ENCODE results near the gene LIMA1. TPM values are rescaled to one million over a fixed set of nuclear protein-coding genes. Genes with fewer than 3 reads are reported as not detected.

The LIMA1 gene
- total RNA-seq, 4 donors from 2014 or later: 53.0 to 75.4 (median 66.7) TPM

DNA sequence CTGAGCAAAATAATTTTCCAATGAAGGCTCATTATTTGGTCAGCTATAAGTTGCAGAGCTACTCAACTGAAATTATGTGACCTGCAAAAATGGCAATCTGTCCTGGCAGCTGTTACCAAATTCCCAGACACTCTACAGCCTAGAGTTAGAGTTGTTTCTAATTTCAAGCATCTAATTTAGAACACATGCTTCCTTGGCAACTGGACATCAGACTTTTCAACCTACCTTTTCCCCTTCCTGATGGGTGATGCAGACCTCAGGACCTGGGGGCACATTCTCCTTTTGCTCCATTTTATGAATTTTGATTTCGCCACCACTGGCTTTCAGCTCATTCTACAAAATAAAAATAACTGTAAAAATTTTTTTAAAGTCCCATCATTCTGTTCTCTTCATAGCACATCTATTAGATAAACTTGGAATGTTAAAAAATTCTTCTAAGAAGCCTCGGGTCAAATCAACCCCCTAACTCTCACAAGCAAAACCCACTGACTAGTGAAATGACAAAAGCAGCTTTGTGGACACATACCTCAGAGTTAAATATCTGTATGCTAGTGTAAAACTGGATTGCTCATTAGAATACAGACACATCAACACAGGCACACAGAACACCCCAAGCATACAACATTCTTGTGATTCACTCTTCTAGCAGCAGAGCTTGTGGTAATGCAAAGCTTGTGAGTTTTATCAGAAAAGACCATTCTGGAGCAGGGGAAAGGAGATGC lies 82.6 kb downstream of the LIMA1 start:
- Histone ChIP-seq H3K4me3 (replicated peaks in 1 of 3) (no peak overlapping the region), H3K36me3 (peaks cover 0 to 24% of the 10 kb centered on the region in 2 donors), H3K27ac (no peak overlapping the region), H3K27me3 (no peaks in the 10 kb centered on the region), H3K4me1 (peaks cover 6 to 14% of the 10 kb centered on the region in 2 donors), H3K9me3 (no peaks in the 10 kb centered on the region)
- 84 to 86% methylated on average over 2 of the region's 2 CpGs for WGBS, 2 donors
- DNase-seq: no peak
- TF ChIP-seq, protein P1, sequence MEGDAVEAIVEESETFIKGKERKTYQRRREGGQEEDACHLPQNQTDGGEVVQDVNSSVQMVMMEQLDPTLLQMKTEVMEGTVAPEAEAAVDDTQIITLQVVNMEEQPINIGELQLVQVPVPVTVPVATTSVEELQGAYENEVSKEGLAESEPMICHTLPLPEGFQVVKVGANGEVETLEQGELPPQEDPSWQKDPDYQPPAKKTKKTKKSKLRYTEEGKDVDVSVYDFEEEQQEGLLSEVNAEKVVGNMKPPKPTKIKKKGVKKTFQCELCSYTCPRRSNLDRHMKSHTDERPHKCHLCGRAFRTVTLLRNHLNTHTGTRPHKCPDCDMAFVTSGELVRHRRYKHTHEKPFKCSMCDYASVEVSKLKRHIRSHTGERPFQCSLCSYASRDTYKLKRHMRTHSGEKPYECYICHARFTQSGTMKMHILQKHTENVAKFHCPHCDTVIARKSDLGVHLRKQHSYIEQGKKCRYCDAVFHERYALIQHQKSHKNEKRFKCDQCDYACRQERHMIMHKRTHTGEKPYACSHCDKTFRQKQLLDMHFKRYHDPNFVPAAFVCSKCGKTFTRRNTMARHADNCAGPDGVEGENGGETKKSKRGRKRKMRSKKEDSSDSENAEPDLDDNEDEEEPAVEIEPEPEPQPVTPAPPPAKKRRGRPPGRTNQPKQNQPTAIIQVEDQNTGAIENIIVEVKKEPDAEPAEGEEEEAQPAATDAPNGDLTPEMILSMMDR (IDR thresholded peaks at IDR 0.05): no peak
- TF ChIP-seq POLR2A (IDR thresholded peaks at IDR 0.05): no peak
- intact Hi-C loops (cut with DNase I): no loop called here

DNA sequence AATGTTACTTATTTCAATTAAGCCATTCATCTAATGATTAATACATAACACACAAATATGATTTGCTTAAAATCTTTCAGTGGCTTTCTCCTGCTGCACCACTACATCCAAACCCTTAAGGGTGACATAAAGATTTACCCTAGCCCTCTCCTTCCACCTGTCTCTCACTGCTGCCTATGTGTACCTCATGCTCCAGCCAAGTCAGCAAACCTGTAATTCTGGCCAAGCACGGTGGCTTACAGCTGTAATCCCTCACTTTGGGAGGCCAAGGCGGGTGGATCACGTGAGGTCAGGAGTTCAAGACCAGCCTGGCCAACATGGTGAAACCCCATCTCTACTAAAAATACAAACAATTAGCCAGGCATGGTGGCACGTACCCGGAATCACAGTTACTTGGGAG lies 84.5 kb downstream of the LIMA1 start:
- intact Hi-C loops (cut with DNase I): no loop called here
- H3K27ac ChIP-seq: no peak overlapping the region

GRCh38 chr12:50197297-50197727 lies 86.0 kb downstream of the LIMA1 start:
- Histone ChIP-seq H3K27ac (no peak overlapping the region), H3K4me3 (replicated peaks in 1 of 3) (no peak overlapping the region), H3K4me1 (peaks cover 6 to 7% of the 10 kb centered on the region in 2 donors), H3K27me3 (no peaks in the 10 kb centered on the region), H3K9me3 (no peaks in the 10 kb centered on the region), H3K36me3 (peaks cover 0 to 23% of the 10 kb centered on the region in 2 donors)
- no peak for DNase-seq
- 89 to 90% methylated on average over 5 of the region's 5 CpGs for WGBS, 2 donors
- intact Hi-C loops (cut with DNase I): no loop called here
- no peak for TF ChIP-seq POLR2A (IDR thresholded peaks at IDR 0.05)
- TF ChIP-seq, protein P1 (IDR thresholded peaks at IDR 0.05): no peak

More for the DNA sequence above, 84.5 kb downstream of the LIMA1 start:
- Histone ChIP-seq H3K4me3 (replicated peaks in 1 of 3) (no peak overlapping the region), H3K4me1 (peaks cover 6 to 14% of the 10 kb centered on the region in 2 donors), H3K9me3 (no peaks in the 10 kb centered on the region), H3K27me3 (no peaks in the 10 kb centered on the region), H3K36me3 (peaks cover 0 to 19% of the 10 kb centered on the region in 2 donors)
- TF ChIP-seq, protein P1 (IDR thresholded peaks at IDR 0.05): no peak
- no peak for TF ChIP-seq POLR2A (IDR thresholded peaks at IDR 0.05)
- DNase-seq: no peak
- 91 to 98% methylated on average over 5 of the region's 5 CpGs for WGBS, 2 donors

- H3K4me1 ChIP-seq: no peaks in the 10 kb centered on the region
- intact Hi-C loops (cut with DNase I): no loop called here
- TF ChIP-seq, protein P1 (IDR thresholded peaks at IDR 0.05): no peak
- no peaks in the 10 kb centered on the region for H3K27me3 ChIP-seq
- DNase-seq: no peak
- H3K9me3 ChIP-seq: no peaks in the 10 kb centered on the region
- H3K36me3 ChIP-seq: peaks cover 0 to 23% of the 10 kb centered on the region in 2 donors
- H3K27ac ChIP-seq: no peak overlapping the region
- WGBS, 2 donors: 81 to 85% methylated on average over 4 of the region's 4 CpGs
- no peak overlapping the region for H3K4me3 ChIP-seq (replicated peaks in 1 of 3)
Observed at GRCh38 chr12:50196537-50196936, 86.8 kb downstream of the LIMA1 start.

- Histone ChIP-seq H3K27ac (no peak overlapping the region), H3K4me1 (no peaks in the 10 kb centered on the region), H3K27me3 (no peaks in the 10 kb centered on the region), H3K4me3 (replicated peaks in 1 of 3) (no peak overlapping the region), H3K36me3 (peaks cover 0 to 23% of the 10 kb centered on the region in 2 donors), H3K9me3 (no peaks in the 10 kb centered on the region)
- 90 to 92% methylated on average over 4 of the region's 4 CpGs for WGBS, 2 donors
- intact Hi-C loops (cut with DNase I): no loop called here
- no peak for TF ChIP-seq POLR2A (IDR thresholded peaks at IDR 0.05)
- TF ChIP-seq, protein P1 (IDR thresholded peaks at IDR 0.05): no peak
- no peak for DNase-seq
Observed at GRCh38 chr12:50195832-50196231, 87.5 kb downstream of the LIMA1 start.

Data from thyroid gland (tissue), 4 donors.